H7 (cell line): ENCODE measurements around the gene MIGA2. TPM values are rescaled to one million over a fixed set of nuclear protein-coding genes. Genes with fewer than 3 reads are reported as not detected.
"Not testable (repeated sequence)": the region's sequence is repeated elsewhere in the genome, so short reads cannot be mapped to it uniquely, and the experiment has no call there.

Experiments used
- DNase-seq: peaks from one replicate; pipeline ENCODE4 v3.0.0; 2012
- H3K27me3 ChIP-seq: 2 replicates; pipeline ENCODE4 v1.6.0; 2011; ENCODE audit warnings: mild to moderate bottlenecking, low read length; ENCODE audit not compliant: control insufficient read depth, insufficient read depth
- H3K36me3 ChIP-seq: replicated peaks from 2 replicates; pipeline ENCODE4 v1.5.1; 2011; ENCODE audit warnings: low read length; ENCODE audit not compliant: control insufficient read depth, insufficient read depth
- H3K4me3 ChIP-seq: 2 replicates; pipeline ENCODE4 v1.5.1; 2011; ENCODE audit warnings: low read depth, mild to moderate bottlenecking, control low read depth, low read length, moderate library complexity; ENCODE audit not compliant: insufficient read depth
- total RNA-seq: library from RNA; depleted of rRNA; stranded (reverse); fragments of >200 nt; shearing (Covaris generic); gene quantifications from 2 replicates; pipeline ENCODE4 v1.2.3, GENCODE V29; 2014

Gene MIGA2
- total RNA-seq, 1 experiment from 2014 or later = 26.4 TPM

- no peaks in the 10 kb centered on the region; the same call in 1 of the 2 replicates for H3K27me3 ChIP-seq
- peak; percentile 93 for DNase-seq
- H3K4me3 ChIP-seq = no peak overlapping the region
- no peaks in the 10 kb centered on the region for H3K36me3 ChIP-seq
Observed at GRCh38 chr9:129102791-129103594, 66.6 kb downstream of the MIGA2 start.

DNA sequence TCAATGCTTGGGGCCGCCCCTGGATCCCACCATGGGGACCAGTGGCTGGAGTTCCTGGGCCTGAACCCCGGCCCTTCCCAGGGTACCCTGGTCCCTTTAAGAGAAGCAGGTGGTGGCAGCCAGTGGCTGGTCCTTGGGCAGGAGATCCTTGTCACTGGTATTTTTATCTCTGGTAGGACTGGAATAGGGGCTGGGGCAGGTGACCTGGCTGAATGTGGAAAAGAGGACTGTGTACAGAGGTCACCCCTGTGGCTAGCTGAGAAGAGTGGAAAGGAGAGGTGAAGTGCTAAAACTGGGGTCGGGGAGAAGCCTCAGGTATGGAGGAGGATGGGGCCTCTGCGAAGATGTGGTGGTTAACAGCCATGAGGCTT lies 67.2 kb downstream of the MIGA2 start:
- H3K27me3 ChIP-seq = no peaks in the 10 kb centered on the region; the same call in 1 of the 2 replicates
- peak; percentile 41 for DNase-seq
- H3K4me3 ChIP-seq = no peak overlapping the region
- no peaks in the 10 kb centered on the region for H3K36me3 ChIP-seq

GRCh38 chr9:129104051-129104450 lies 67.6 kb downstream of the MIGA2 start:
- Histone ChIP-seq H3K4me3 (no peak overlapping the region), H3K36me3 (no peaks in the 10 kb centered on the region), H3K27me3 (peaks cover 3% of the 10 kb centered on the region)
- no peak for DNase-seq

- Histone ChIP-seq H3K27me3 (peaks cover 12% of the 10 kb centered on the region), H3K4me3 (no peak overlapping the region), H3K36me3 (no peaks in the 10 kb centered on the region)
- DNase-seq = no peak
Observed at GRCh38 chr9:129105857-129106694, 69.7 kb downstream of the MIGA2 start.

DNA sequence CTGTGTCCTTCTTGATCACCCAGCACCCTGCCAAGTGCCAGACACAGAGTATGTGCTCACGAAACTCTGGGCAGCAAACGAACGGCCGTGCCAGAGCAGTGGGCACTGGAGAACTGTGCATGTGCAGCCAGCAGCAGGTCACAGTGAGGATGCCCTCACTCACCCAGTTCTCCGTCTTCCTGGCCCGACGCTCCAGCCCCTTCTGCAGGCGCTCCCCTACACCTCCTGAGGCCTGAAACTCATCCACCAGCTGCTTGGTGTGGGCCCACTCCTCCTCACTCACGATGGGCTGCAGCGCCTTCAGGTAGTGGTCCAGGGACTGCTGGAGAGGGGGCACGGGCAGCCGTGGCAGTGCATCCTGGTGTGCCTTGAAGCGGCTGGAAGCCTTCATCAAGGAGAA lies 71.2 kb downstream of the MIGA2 start:
- Histone ChIP-seq H3K36me3 (no peaks in the 10 kb centered on the region), H3K27me3 (peaks cover 12% of the 10 kb centered on the region), H3K4me3 (no peak overlapping the region)
- no peak for DNase-seq

GRCh38 chr9:129108083-129108804 lies 71.8 kb downstream of the MIGA2 start:
- H3K4me3 ChIP-seq = no peak overlapping the region
- H3K36me3 ChIP-seq = no peaks in the 10 kb centered on the region
- peak; percentile 34 for DNase-seq
- peaks cover 12% of the 10 kb centered on the region for H3K27me3 ChIP-seq

- DNase-seq = peak; percentile 22
- peaks cover 12% of the 10 kb centered on the region for H3K27me3 ChIP-seq
- H3K4me3 ChIP-seq = no peak overlapping the region
- H3K36me3 ChIP-seq = no peaks in the 10 kb centered on the region
Observed at GRCh38 chr9:129108805-129109536, 72.5 kb downstream of the MIGA2 start.

GRCh38 chr9:129109537-129109903 lies 73.1 kb downstream of the MIGA2 start:
- peak; percentile 76 for DNase-seq

GRCh38 chr9:129109952-129110739 lies 73.7 kb downstream of the MIGA2 start:
- DNase-seq = peak; percentile 86
- Histone ChIP-seq H3K27me3 (peaks cover 12% of the 10 kb centered on the region), H3K36me3 (no peaks in the 10 kb centered on the region), H3K4me3 (peak overlapping the region; percentile 83)

More at GRCh38 chr9:129109537-129109903, 73.1 kb downstream of the MIGA2 start:
- Histone ChIP-seq H3K36me3 (no peaks in the 10 kb centered on the region), H3K27me3 (peaks cover 12% of the 10 kb centered on the region), H3K4me3 (no peak overlapping the region)

DNA sequence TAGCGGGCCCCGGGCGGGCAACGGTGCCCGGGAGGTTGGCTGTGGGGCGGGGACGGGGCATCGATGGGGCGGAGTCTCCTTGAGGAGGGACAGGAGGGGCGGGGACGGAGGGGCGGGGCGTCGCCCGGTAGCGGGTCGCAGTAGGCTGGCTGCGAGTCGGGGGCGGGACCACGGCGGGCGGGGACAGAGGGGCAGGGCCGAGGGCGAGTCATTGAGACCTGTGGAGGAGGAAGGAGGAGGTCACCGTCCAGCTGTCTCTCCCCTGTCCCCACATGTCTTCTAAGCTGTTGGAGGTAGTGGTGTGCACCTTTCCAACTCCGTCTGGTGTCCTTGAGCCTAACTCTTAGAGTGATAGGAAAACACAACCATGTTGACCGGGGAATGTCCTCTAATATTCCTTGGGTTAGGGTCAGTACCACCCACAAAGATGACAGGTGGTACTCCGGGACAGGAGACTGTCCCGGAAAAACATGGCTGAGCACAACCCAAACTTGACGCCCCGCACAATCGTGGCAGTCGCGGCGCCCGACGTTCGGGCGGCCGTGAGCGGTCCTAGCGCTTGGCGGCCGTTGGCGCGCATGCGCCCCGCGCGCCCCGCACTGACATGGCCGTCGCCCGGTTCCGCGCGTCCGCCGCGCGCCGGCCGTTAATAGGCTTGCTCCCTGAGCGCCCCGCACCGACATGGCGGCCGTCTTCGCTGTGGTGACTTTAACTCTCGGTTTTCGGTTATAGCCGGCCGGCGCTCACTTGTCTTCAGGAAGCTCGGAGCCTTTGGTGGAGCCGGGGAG lies 74.5 kb downstream of the MIGA2 start, which contains the start of the genes CRAT and PTPA:
Gene CRAT (minus strand): TSS at position 54 of the 788 bp plus-strand sequence. CDS start 284 bp downstream, outside the sequence.
Gene PTPA (plus strand): TSS at position 676 of the 788 bp plus-strand sequence. CDS start 186 bp downstream, outside the sequence.
- no peaks in the 10 kb centered on the region for H3K36me3 ChIP-seq
- peak; percentile 100 for DNase-seq
- peak within 1 kb of the TSS; percentile 84 for H3K4me3 ChIP-seq
- peaks cover 12% of the 10 kb centered on the region for H3K27me3 ChIP-seq

DNA sequence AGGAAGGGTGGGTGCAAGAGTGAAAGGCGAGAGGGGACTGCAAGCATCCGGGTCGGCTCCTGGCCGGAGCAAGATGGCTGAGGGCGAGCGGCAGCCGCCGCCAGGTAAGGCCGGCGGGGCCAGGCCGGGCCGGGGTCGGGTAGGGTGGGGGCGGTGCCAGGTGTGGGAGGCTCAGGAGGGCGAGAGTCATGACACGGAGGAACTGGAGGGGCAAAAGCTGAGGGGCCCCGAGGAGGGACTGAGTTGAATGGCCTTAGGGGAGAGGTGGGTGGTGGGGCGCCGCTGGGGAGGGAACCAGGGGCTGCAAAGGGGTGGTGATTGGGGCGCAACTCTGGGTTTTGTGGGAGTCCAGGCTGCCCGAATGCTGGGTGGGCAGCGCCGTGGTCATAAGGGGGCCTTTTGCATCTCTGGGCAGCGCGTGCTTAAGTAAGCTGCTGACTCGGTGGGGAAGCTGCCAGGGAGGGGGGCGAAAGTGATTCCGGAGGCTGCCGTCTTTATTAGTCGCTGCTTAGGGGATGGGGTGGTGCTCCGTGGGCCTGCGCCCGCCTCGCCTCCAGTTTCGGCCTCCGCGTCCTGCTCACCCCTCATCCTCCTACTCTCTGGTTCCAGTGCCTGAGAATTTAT lies 75.2 kb downstream of the MIGA2 start:
- Histone ChIP-seq H3K4me3 (peak overlapping the region; percentile 84), H3K36me3 (no peaks in the 10 kb centered on the region), H3K27me3 (peaks cover 12% of the 10 kb centered on the region)
- DNase-seq = peak; percentile 92

DNA sequence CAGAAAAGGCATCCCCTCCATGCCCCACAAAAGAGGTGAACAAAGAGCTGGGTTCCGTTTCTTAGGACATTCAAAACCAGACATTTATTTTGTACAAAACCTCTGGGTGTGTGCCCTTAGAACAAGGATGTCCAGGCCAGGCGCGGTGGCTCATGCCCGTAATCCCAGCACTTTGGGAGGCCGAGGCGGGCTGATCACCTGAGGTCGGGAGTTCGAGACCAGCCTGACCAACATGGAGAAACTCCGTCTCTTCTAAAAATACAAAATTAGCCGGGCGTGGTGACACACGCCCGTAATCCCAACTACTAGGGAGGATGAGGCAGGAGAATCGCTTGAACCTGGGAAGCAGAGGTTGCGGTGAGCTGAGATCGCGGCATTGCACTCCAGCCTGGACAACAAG lies 76.1 kb downstream of the MIGA2 start:
- not testable (repeated sequence) for H3K36me3 ChIP-seq, DNase-seq
- peaks cover 12% of the 10 kb centered on the region for H3K27me3 ChIP-seq
- peak overlapping the region; percentile 84 for H3K4me3 ChIP-seq
